ENCODE data around the gene BRINP3.

DNA sequence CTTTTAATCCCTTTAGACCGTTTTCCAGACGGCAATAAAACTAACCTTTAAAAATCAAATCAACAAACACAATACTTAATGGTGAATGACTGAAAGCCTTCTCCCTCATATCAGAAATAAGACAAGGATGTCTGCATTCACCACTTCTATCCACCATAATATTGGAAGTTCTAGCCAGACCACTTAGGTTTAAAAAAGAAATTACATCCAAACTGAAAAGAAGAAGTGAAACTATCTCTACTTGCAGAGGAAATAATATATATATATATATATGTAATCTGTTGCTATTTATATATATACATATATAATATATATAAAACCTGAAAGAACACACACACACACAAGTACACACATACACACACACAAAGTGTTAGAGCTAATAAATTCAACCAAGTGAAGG is 100.4 kb downstream of the BRINP3 start:
- TF ChIP-seq FOXM1 (IDR thresholded peaks at IDR 0.05; ENCODE audit: borderline replicate concordance, low read depth) (no peak), TCF12 (IDR thresholded peaks at IDR 0.05; ENCODE audit: low read depth) (no peak), EP300 (IDR thresholded peaks at IDR 0.05; ENCODE audit: borderline replicate concordance) (no peak), RAD21 (IDR thresholded peaks at IDR 0.05; ENCODE audit: low read depth) (no peak), CEBPB (IDR thresholded peaks at IDR 0.05) (no peak), TEAD4 (IDR thresholded peaks at IDR 0.05) (no peak), USF1 (IDR thresholded peaks at IDR 0.05) (no peak), TAF1 (IDR thresholded peaks at IDR 0.05; ENCODE audit: low read depth) (no peak)
- TF ChIP-seq, protein P1, sequence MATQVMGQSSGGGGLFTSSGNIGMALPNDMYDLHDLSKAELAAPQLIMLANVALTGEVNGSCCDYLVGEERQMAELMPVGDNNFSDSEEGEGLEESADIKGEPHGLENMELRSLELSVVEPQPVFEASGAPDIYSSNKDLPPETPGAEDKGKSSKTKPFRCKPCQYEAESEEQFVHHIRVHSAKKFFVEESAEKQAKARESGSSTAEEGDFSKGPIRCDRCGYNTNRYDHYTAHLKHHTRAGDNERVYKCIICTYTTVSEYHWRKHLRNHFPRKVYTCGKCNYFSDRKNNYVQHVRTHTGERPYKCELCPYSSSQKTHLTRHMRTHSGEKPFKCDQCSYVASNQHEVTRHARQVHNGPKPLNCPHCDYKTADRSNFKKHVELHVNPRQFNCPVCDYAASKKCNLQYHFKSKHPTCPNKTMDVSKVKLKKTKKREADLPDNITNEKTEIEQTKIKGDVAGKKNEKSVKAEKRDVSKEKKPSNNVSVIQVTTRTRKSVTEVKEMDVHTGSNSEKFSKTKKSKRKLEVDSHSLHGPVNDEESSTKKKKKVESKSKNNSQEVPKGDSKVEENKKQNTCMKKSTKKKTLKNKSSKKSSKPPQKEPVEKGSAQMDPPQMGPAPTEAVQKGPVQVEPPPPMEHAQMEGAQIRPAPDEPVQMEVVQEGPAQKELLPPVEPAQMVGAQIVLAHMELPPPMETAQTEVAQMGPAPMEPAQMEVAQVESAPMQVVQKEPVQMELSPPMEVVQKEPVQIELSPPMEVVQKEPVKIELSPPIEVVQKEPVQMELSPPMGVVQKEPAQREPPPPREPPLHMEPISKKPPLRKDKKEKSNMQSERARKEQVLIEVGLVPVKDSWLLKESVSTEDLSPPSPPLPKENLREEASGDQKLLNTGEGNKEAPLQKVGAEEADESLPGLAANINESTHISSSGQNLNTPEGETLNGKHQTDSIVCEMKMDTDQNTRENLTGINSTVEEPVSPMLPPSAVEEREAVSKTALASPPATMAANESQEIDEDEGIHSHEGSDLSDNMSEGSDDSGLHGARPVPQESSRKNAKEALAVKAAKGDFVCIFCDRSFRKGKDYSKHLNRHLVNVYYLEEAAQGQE (IDR thresholded peaks at IDR 0.05; ENCODE audit: low read depth): no peak

Data from Ishikawa (cell line).